CD14-positive monocyte (primary cell): ENCODE measurements around the gene RBKS. TPM values are rescaled to one million over a fixed set of nuclear protein-coding genes. Genes with fewer than 3 reads are reported as not detected.
A peak's percentile ranks its signal among the peaks of the same experiment; 100 is the strongest.

Source experiments
- DNase-seq, 3 donors: peaks; one replicate each; pipeline ENCODE4 v3.0.0-alpha.2; 2011 to 2022
- H2AFZ ChIP-seq: 2 replicates; pipeline ENCODE4 v1.6.0; 2012; ENCODE audit warnings: mild to moderate bottlenecking, low read depth, low read length, inconsistent platforms; ENCODE audit not compliant: insufficient read depth, poor library complexity, severe bottlenecking
- H3K27ac ChIP-seq, 2 donors: 1 replicate in 1 of 2; 2 replicates in 1 of 2; pipeline ENCODE4 v1.5.1; 2012 to 2013; ENCODE audit warnings: low read length in 2 of 2, control low read depth in 1 of 2, inconsistent platforms in 1 of 2, low read depth in 1 of 2, mild to moderate bottlenecking in 1 of 2
- H3K27me3 ChIP-seq, 2 donors: one replicate each; pipeline versions ENCODE4 v1.6.0 to v1.6.1; 2011 to 2013; ENCODE audit warnings: low read length in 2 of 2; ENCODE audit not compliant: control insufficient read depth in 2 of 2, insufficient read depth in 2 of 2
- H3K36me3 ChIP-seq, 2 donors: replicated peaks in 1 of 2; 1 replicate in 1 of 2; 2 replicates in 1 of 2; pipeline versions ENCODE4 v1.5.1 to v1.6.1; 2012 to 2013; ENCODE audit warnings: low read length in 2 of 2, control low read depth in 1 of 2, inconsistent platforms in 1 of 2, mild to moderate bottlenecking in 1 of 2; ENCODE audit not compliant: insufficient read depth in 2 of 2, control insufficient read depth in 1 of 2
- H3K4me1 ChIP-seq, 2 donors: 1 replicate in 1 of 2; 2 replicates in 1 of 2; pipeline versions ENCODE4 v1.5.1 to v1.6.1; 2012 to 2013; ENCODE audit warnings: low read length in 2 of 2, control low read depth in 1 of 2, inconsistent platforms in 1 of 2, mild to moderate bottlenecking in 1 of 2, moderate library complexity in 1 of 2; ENCODE audit not compliant: insufficient read depth in 2 of 2, control insufficient read depth in 1 of 2
- H3K4me2 ChIP-seq: replicated peaks from 2 replicates; pipeline ENCODE3; 2012; ENCODE audit warnings: low read length, moderate library complexity, mild to moderate bottlenecking; ENCODE audit not compliant: poor library complexity, severe bottlenecking; ENCODE audit errors: extremely low read depth
- H3K4me3 ChIP-seq, 3 experiments: fragments of 200-600 bp in 1 of 3; sonication (generic) in 1 of 3; replicated peaks in 1 of 3; 1 replicate in 2 of 3; 2 replicates in 1 of 3; pipeline ENCODE4 v1.5.1; 2011 to 2013; ENCODE audit warnings: low read length in 3 of 3, mild to moderate bottlenecking in 3 of 3, control low read depth in 2 of 3, low read depth in 2 of 3, inconsistent platforms in 1 of 3, moderate library complexity in 1 of 3
- H3K79me2 ChIP-seq: 2 replicates; pipeline ENCODE4 v1.6.0; 2012; ENCODE audit warnings: mild to moderate bottlenecking, control low read depth, inconsistent platforms, low read length, moderate library complexity; ENCODE audit not compliant: insufficient read depth
- H3K9ac ChIP-seq: 2 replicates; pipeline ENCODE4 v1.6.0; 2017; ENCODE audit warnings: low read length, mild to moderate bottlenecking; ENCODE audit not compliant: insufficient read depth, poor library complexity, severe bottlenecking
- H3K9me3 ChIP-seq, 2 donors: replicated peaks in 1 of 2; 1 replicate in 1 of 2; 2 replicates in 1 of 2; pipeline versions ENCODE4 v1.5.1 to v1.6.1; 2012 to 2013; ENCODE audit warnings: low read length in 2 of 2, control low read depth in 1 of 2; ENCODE audit not compliant: control insufficient read depth in 1 of 2, insufficient read depth in 1 of 2
- H4K20me1 ChIP-seq: 2 replicates; pipeline ENCODE4 v1.6.0; 2012; ENCODE audit warnings: mild to moderate bottlenecking, low read length, control low read depth, moderate library complexity; ENCODE audit not compliant: insufficient read depth
- H3K27ac Mint-ChIP-seq, 7 donors: one replicate each; pipeline ENCODE4 v1.8.0; 2020; ENCODE audit warnings: mild to moderate bottlenecking in 7 of 7, mixed read lengths in 7 of 7, moderate library complexity in 6 of 7, inconsistent platforms in 2 of 7
- H3K27me3 Mint-ChIP-seq, 3 donors: one replicate each; pipeline ENCODE4 v1.8.0; 2021 to 2022; ENCODE audit warnings: low read depth in 3 of 3, mild to moderate bottlenecking in 3 of 3, mixed read lengths in 3 of 3, moderate library complexity in 3 of 3, inconsistent platforms in 1 of 3
- H3K36me3 Mint-ChIP-seq, 2 donors: one replicate each; pipeline ENCODE4 v1.8.0; 2020; ENCODE audit warnings: mixed read lengths in 2 of 2, inconsistent platforms in 1 of 2, mild to moderate bottlenecking in 1 of 2
- H3K4me1 Mint-ChIP-seq: one replicate; pipeline ENCODE4 v1.8.0; 2020; ENCODE audit warnings: mild to moderate bottlenecking, mixed read lengths
- H3K4me3 Mint-ChIP-seq, 2 donors: one replicate each; pipeline ENCODE4 v1.8.0; 2020; ENCODE audit warnings: mild to moderate bottlenecking in 2 of 2, mixed read lengths in 2 of 2, moderate library complexity in 1 of 2
- H3K9me3 Mint-ChIP-seq, 7 donors: one replicate each; pipeline ENCODE4 v1.8.0; 2020 to 2022; ENCODE audit warnings: mixed read lengths in 7 of 7, mild to moderate bottlenecking in 6 of 7, moderate library complexity in 6 of 7, inconsistent platforms in 2 of 7
- CTCF ChIP-seq: fragments of 200-600 bp; IDR thresholded peaks from one replicate; pipeline ENCODE4 v1.8.0; 2022; ENCODE audit warnings: antibody characterized with exemption, mild to moderate bottlenecking
- WGBS: methylation state at CpG from one replicate; pipeline ENCODE4 v1.1.5; 2013; ENCODE audit warnings: missing lambda C conversion rate; ENCODE audit not compliant: insufficient coverage; 5-methylcytosine and 5-hydroxymethylcytosine counted together
- intact Hi-C, 2 donors: fragments of 100-400 bp; cut with micrococcal nuclease; formaldehyde crosslinking; loops; one replicate each; pipeline versions ENCODE4 v1.15.0 to v1.15.1; 2023
- polyA plus RNA-seq, 3 donors: library from polyadenylated mRNA; depleted of rRNA in 1 of 3; unstranded in 2 of 3; stranded (reverse) in 1 of 3; fragments of 300-500 nt in 2 of 3; fragments of >200 nt in 1 of 3; fragmentation: Illumina TruSeq in 2 of 3; gene quantifications; 1 replicate in 2 of 3; 2 replicates in 1 of 3; pipeline ENCODE4 v1.2.3, GENCODE V29; 2012 to 2021

RBKS gene
- polyA plus RNA-seq, 3 donors, result 3.9 to 39.1 (median 4.3) TPM

- H3K4me3 ChIP-seq, result no peak overlapping the region
- H2AFZ ChIP-seq, result no peak overlapping the region
- H4K20me1 ChIP-seq, result no peaks in the 10 kb centered on the region
- H3K27me3 ChIP-seq, result no peaks in the 10 kb centered on the region
- H3K9me3 ChIP-seq, result no peaks in the 10 kb centered on the region
- TF ChIP-seq CTCF, result no peak
- peaks cover 23 to 48% of the 10 kb centered on the region in 2 donors for H3K4me1 ChIP-seq
- no peaks in the 10 kb centered on the region for H3K36me3 ChIP-seq
- H3K4me3 Mint-ChIP-seq, result no peak overlapping the region
- peaks cover 0 to 7% (median 0%) of the 10 kb centered on the region in 7 donors for H3K9me3 Mint-ChIP-seq
- H3K9ac ChIP-seq, result no peak overlapping the region
- peaks cover 42% of the 10 kb centered on the region for H3K4me1 Mint-ChIP-seq
- DNase-seq, result no peak
- no peaks in the 10 kb centered on the region for H3K27me3 Mint-ChIP-seq
- no peak overlapping the region for H3K4me2 ChIP-seq
- WGBS, result 96% methylated on average over 2 of the region's 3 CpGs
- no peak overlapping the region for H3K27ac ChIP-seq
- intact Hi-C loops, result no loop called here
- H3K27ac Mint-ChIP-seq, result no peak overlapping the region
- no peaks in the 10 kb centered on the region for H3K79me2 ChIP-seq
- no peaks in the 10 kb centered on the region for H3K36me3 Mint-ChIP-seq
Measured at GRCh38 chr2:27856386-27856785, 33.8 kb downstream of the RBKS start.

GRCh38 chr2:27855476-27855875, 34.7 kb downstream of the RBKS start:
- Histone ChIP-seq H3K27ac (no peak overlapping the region), H3K4me1 (peaks cover 20 to 39% of the 10 kb centered on the region in 2 donors), H3K9me3 (no peaks in the 10 kb centered on the region), H3K79me2 (no peaks in the 10 kb centered on the region), H4K20me1 (no peaks in the 10 kb centered on the region), H3K4me2 (no peak overlapping the region), H3K27me3 (no peaks in the 10 kb centered on the region), H3K36me3 (no peaks in the 10 kb centered on the region), H2AFZ (no peak overlapping the region), H3K9ac (no peak overlapping the region), H3K4me3 (no peak overlapping the region)
- intact Hi-C loops, result no loop called here
- Mint-ChIP-seq H3K4me1 (peaks cover 36% of the 10 kb centered on the region), H3K9me3 (peaks cover 0 to 7% (median 0%) of the 10 kb centered on the region in 7 donors), H3K36me3 (peaks cover 0 to 2% of the 10 kb centered on the region in 2 donors), H3K27ac (peak overlapping the region in 6 of 7 donors; percentile 56 to 88 (median 77)), H3K27me3 (no peaks in the 10 kb centered on the region), H3K4me3 (no peak overlapping the region)
- peak in 1 of 3 donors; percentile 24 for DNase-seq
- no peak for TF ChIP-seq CTCF
